SU-DHL-6 (cell line): ENCODE measurements around the gene CYTL1.

Experiments
- H2AFZ ChIP-seq: fragments of 200-600 bp; sonication (generic); 2 replicates; pipeline ENCODE4 v1.6.1; 2014; ENCODE audit warnings: low read depth, mild to moderate bottlenecking, moderate library complexity, mixed read lengths, antibody characterized with exemption, low read length; ENCODE audit not compliant: severe bottlenecking
- H3F3A ChIP-seq: fragments of 200-600 bp; shearing (Covaris generic); 2 replicates; pipeline ENCODE4 v1.6.0; 2016; ENCODE audit warnings: antibody characterized with exemption, mild to moderate bottlenecking; ENCODE audit not compliant: insufficient read depth
- H3K27ac ChIP-seq: fragments of 200-600 bp; sonication (generic); 2 replicates; pipeline ENCODE4 v1.5.1; 2016; ENCODE audit warnings: low read depth, mild to moderate bottlenecking, low read length, moderate library complexity, mixed read lengths
- H3K27me3 ChIP-seq: fragments of 200-600 bp; sonication (generic), shearing (Covaris generic); 2 replicates; pipeline ENCODE4 v1.6.0; 2014; ENCODE audit warnings: mild to moderate bottlenecking, low read length
- H3K36me3 ChIP-seq: fragments of 200-600 bp; sonication (generic); 2 replicates; pipeline ENCODE4 v1.6.1; 2014; ENCODE audit warnings: mild to moderate bottlenecking, low read length, mixed read lengths
- H3K4me2 ChIP-seq: fragments of 300-600, 200-600 bp; shearing (Covaris generic), sonication (generic); 2 replicates; pipeline ENCODE4 v1.6.0; 2014; ENCODE audit warnings: low read length, low read depth, mild to moderate bottlenecking; ENCODE audit not compliant: poor library complexity, severe bottlenecking
- H3K4me3 ChIP-seq: fragments of 200-600 bp; sonication (generic); 2 replicates; pipeline ENCODE4 v1.5.1; 2014; ENCODE audit warnings: antibody characterized with exemption, low read length, mild to moderate bottlenecking, mixed read lengths; ENCODE audit not compliant: insufficient read depth, poor library complexity, severe bottlenecking
- H3K79me2 ChIP-seq: fragments of 200-600 bp; sonication (generic); 2 replicates; pipeline ENCODE4 v1.6.1; 2014; ENCODE audit warnings: mild to moderate bottlenecking, low read length, moderate library complexity; ENCODE audit not compliant: insufficient read depth
- H3K9ac ChIP-seq: fragments of 200-600 bp; sonication (generic); 2 replicates; pipeline ENCODE4 v1.7.0; 2014; ENCODE audit warnings: mild to moderate bottlenecking, low read length
- H3K9me2 ChIP-seq: fragments of 200-600 bp; sonication (generic); replicated peaks from 2 replicates; pipeline ENCODE4 v1.6.1; 2014; ENCODE audit warnings: low read length; ENCODE audit not compliant: insufficient read depth
- H3K9me3 ChIP-seq: fragments of 200-600 bp; sonication (generic); 2 replicates; pipeline ENCODE4 v1.6.1; 2014; ENCODE audit warnings: low read length, mixed read lengths; ENCODE audit not compliant: insufficient read depth
- H4K20me1 ChIP-seq: fragments of 200-600 bp; sonication (generic); 2 replicates; pipeline ENCODE4 v1.6.1; 2014; ENCODE audit warnings: low read depth, mild to moderate bottlenecking, antibody characterized with exemption, low read length, moderate library complexity, mixed read lengths
- CTCF ChIP-seq: fragments of 200-600 bp; sonication (generic); IDR thresholded peaks from one replicate; pipeline ENCODE4 v1.5.1; 2017; ENCODE audit warnings: antibody characterized with exemption, mild to moderate bottlenecking, low read length, moderate library complexity; ENCODE audit not compliant: insufficient read depth, poor library complexity, severe bottlenecking
- EZH2phosphoT487 ChIP-seq: fragments of 200-600 bp; sonication (generic), shearing (Covaris generic); conservative IDR thresholded peaks from 2 replicates; pipeline ENCODE4 v1.6.1; 2018; ENCODE audit warnings: mild to moderate bottlenecking, antibody characterized with exemption, low read length, moderate library complexity, mixed read lengths

CYTL1 gene

GRCh38 chr4:4986841-4987240 is 32.4 kb downstream of the CYTL1 start:
- Histone ChIP-seq H2AFZ (no peak overlapping the region), H3K4me2 (no peak overlapping the region), H3K79me2 (no peaks in the 10 kb centered on the region), H3K36me3 (no peaks in the 10 kb centered on the region), H3K27ac (no peak overlapping the region), H3K9ac (no peak overlapping the region), H3K9me2 (no peaks in the 10 kb centered on the region), H3F3A (no peaks in the 10 kb centered on the region), H3K27me3 (no peaks in the 10 kb centered on the region), H4K20me1 (no peaks in the 10 kb centered on the region), H3K9me3 (no peaks in the 10 kb centered on the region), H3K4me3 (no peak overlapping the region)
- TF ChIP-seq EZH2phosphoT487 (no peak), CTCF (no peak)

- Histone ChIP-seq H3K79me2 (no peaks in the 10 kb centered on the region), H3K27me3 (no peaks in the 10 kb centered on the region), H2AFZ (no peak overlapping the region), H4K20me1 (no peaks in the 10 kb centered on the region), H3K9ac (no peak overlapping the region), H3K9me3 (no peaks in the 10 kb centered on the region), H3K36me3 (no peaks in the 10 kb centered on the region), H3F3A (no peaks in the 10 kb centered on the region), H3K4me3 (no peak overlapping the region), H3K9me2 (no peaks in the 10 kb centered on the region), H3K27ac (no peak overlapping the region), H3K4me2 (no peak overlapping the region)
- no peak for TF ChIP-seq EZH2phosphoT487
- TF ChIP-seq CTCF: no peak
These were observed 33.4 kb downstream of the CYTL1 start for GRCh38 chr4:4985844-4986243.

GRCh38 chr4:4985036-4985435 is 34.2 kb downstream of the CYTL1 start:
- no peaks in the 10 kb centered on the region for H4K20me1 ChIP-seq
- no peak for TF ChIP-seq CTCF
- TF ChIP-seq EZH2phosphoT487: no peak
- no peak overlapping the region for H3K9ac ChIP-seq

More at GRCh38 chr4:4985036-4985435, 34.2 kb downstream of the CYTL1 start:
- no peaks in the 10 kb centered on the region for H3F3A ChIP-seq
- H2AFZ ChIP-seq: no peak overlapping the region
- no peaks in the 10 kb centered on the region for H3K79me2 ChIP-seq
- H3K27ac ChIP-seq: no peak overlapping the region
- H3K9me2 ChIP-seq: no peaks in the 10 kb centered on the region
- no peaks in the 10 kb centered on the region for H3K36me3 ChIP-seq
- H3K9me3 ChIP-seq: no peaks in the 10 kb centered on the region
- H3K4me2 ChIP-seq: no peak overlapping the region
- no peak overlapping the region for H3K4me3 ChIP-seq
- H3K27me3 ChIP-seq: no peaks in the 10 kb centered on the region
